Natural killer cell (primary cell): ENCODE data around the gene ST8SIA2. TPM values are rescaled to one million over a fixed set of nuclear protein-coding genes. Genes with fewer than 3 reads are reported as not detected.
A peak's percentile ranks its signal among the peaks of the same experiment; 100 is the strongest.

Source experiments
- ATAC-seq, 3 donors: fragments of 150-1000 bp in 2 of 3; fragments of 200-7000 bp in 1 of 3; cut with Tn5 transposase; 1 replicate in 1 of 3; 2 replicates in 2 of 3; pipeline ENCODE4 v1.10.0; 2021; ENCODE audit warnings: mild to moderate bottlenecking in 2 of 3, moderate library complexity in 2 of 3
- DNase-seq, 2 donors: peaks; one replicate each; pipeline versions ENCODE4 v3.0.0 to v3.0.0-alpha.2; 2013 to 2021; ENCODE audit warnings: mixed read lengths in 1 of 2
- H3K27ac ChIP-seq: one replicate; pipeline ENCODE4 v1.5.1; 2013; ENCODE audit warnings: mild to moderate bottlenecking, low read length
- H3K27me3 ChIP-seq: one replicate; pipeline ENCODE4 v1.6.1; 2013; ENCODE audit warnings: low read length; ENCODE audit not compliant: control insufficient read depth, insufficient read depth
- H3K36me3 ChIP-seq: one replicate; pipeline ENCODE4 v1.6.1; 2013; ENCODE audit warnings: low read length; ENCODE audit not compliant: control insufficient read depth, insufficient read depth
- H3K4me1 ChIP-seq: one replicate; pipeline ENCODE4 v1.6.1; 2013; ENCODE audit warnings: low read length; ENCODE audit not compliant: control insufficient read depth, insufficient read depth
- H3K4me3 ChIP-seq: one replicate; pipeline ENCODE4 v1.5.1; 2013; ENCODE audit warnings: low read length
- H3K9me3 ChIP-seq: one replicate; pipeline ENCODE4 v1.6.1; 2013; ENCODE audit warnings: low read length; ENCODE audit not compliant: control insufficient read depth, insufficient read depth
- H3K27ac Mint-ChIP-seq, 2 donors: one replicate each; pipeline ENCODE4 v1.8.0; 2022; ENCODE audit warnings: mild to moderate bottlenecking in 2 of 2, mixed read lengths in 2 of 2, moderate library complexity in 1 of 2
- H3K27me3 Mint-ChIP-seq, 2 donors: one replicate each; pipeline ENCODE4 v1.8.0; 2022; ENCODE audit warnings: low read depth in 2 of 2, mixed read lengths in 2 of 2
- H3K36me3 Mint-ChIP-seq: one replicate; pipeline ENCODE4 v1.8.0; 2022; ENCODE audit warnings: mixed read lengths
- H3K4me1 Mint-ChIP-seq, 2 donors: one replicate each; pipeline ENCODE4 v1.8.0; 2022; ENCODE audit warnings: mixed read lengths in 2 of 2
- H3K4me3 Mint-ChIP-seq: one replicate; pipeline ENCODE4 v1.8.0; 2022; ENCODE audit warnings: mild to moderate bottlenecking, moderate library complexity, mixed read lengths
- H3K9me3 Mint-ChIP-seq, 2 donors: one replicate each; pipeline ENCODE4 v1.8.0; 2022; ENCODE audit warnings: mixed read lengths in 2 of 2
- CTCF ChIP-seq: fragments of 200-600 bp; IDR thresholded peaks from one replicate; pipeline ENCODE4 v1.8.0; 2022; ENCODE audit warnings: antibody characterized with exemption
- WGBS: methylation state at CpG from one replicate; pipeline ENCODE4 v1.1.7; 2013; ENCODE audit warnings: missing lambda C conversion rate; ENCODE audit not compliant: insufficient coverage; 5-methylcytosine and 5-hydroxymethylcytosine counted together
- intact Hi-C: fragments of 100-400 bp; cut with micrococcal nuclease; formaldehyde crosslinking; loops from one replicate; pipeline ENCODE4 v1.14.2; 2022
- total RNA-seq, 4 donors: library from RNA; stranded (reverse); fragments of 120-200 nt in 1 of 4; gene quantifications; one replicate each; pipeline versions ENCODE4 v1.2.3 to v1.2.4, GENCODE V29; 2013 to 2022

Gene ST8SIA2
- total RNA-seq, 3 donors from 2014 or later (not counting 1 experiment from before 2014, with no cell fraction given) = not detected

- TF ChIP-seq CTCF = no peak
- intact Hi-C loops = no loop called here
- H3K4me1 ChIP-seq = no peaks in the 10 kb centered on the region
- Mint-ChIP-seq H3K36me3 (peaks cover 7% of the 10 kb centered on the region), H3K27ac (no peak overlapping the region), H3K27me3 (peaks cover 16 to 38% of the 10 kb centered on the region in 2 donors), H3K9me3 (peaks cover 2 to 7% of the 10 kb centered on the region in 2 donors), H3K4me3 (no peak overlapping the region), H3K4me1 (no peaks in the 10 kb centered on the region)
- H3K36me3 ChIP-seq = no peaks in the 10 kb centered on the region
- H3K9me3 ChIP-seq = no peaks in the 10 kb centered on the region
- ATAC-seq = no peak
- no peak overlapping the region for H3K4me3 ChIP-seq
- DNase-seq = peak in 1 of 2 donors; percentile 12
- no peaks in the 10 kb centered on the region for H3K27me3 ChIP-seq
- H3K27ac ChIP-seq = no peak overlapping the region
- 25% methylated on average over 4 of the region's 4 CpGs for WGBS
These were observed 112.8 kb downstream of the ST8SIA2 start for GRCh38 chr15:92506506-92506905.

- intact Hi-C loops = no loop called here
- Mint-ChIP-seq H3K36me3 (peaks cover 7% of the 10 kb centered on the region), H3K9me3 (peaks cover 2 to 7% of the 10 kb centered on the region in 2 donors), H3K4me3 (no peak overlapping the region), H3K27ac (no peak overlapping the region), H3K4me1 (no peaks in the 10 kb centered on the region), H3K27me3 (peaks cover 8 to 22% of the 10 kb centered on the region in 2 donors)
- H3K4me3 ChIP-seq = no peak overlapping the region
- H3K36me3 ChIP-seq = no peaks in the 10 kb centered on the region
- H3K27me3 ChIP-seq = no peaks in the 10 kb centered on the region
- H3K9me3 ChIP-seq = no peaks in the 10 kb centered on the region
- 91% methylated on average over 4 of the region's 4 CpGs for WGBS
- no peaks in the 10 kb centered on the region for H3K4me1 ChIP-seq
- no peak overlapping the region for H3K27ac ChIP-seq
- DNase-seq (no peak), ATAC-seq (peak in 1 of 3 donors; percentile 24)
- TF ChIP-seq CTCF = no peak
These were observed 116.6 kb downstream of the ST8SIA2 start for GRCh38 chr15:92510163-92510882.
